H9 (cell line): Measurements from ENCODE around the gene PGBD4. TPM values are rescaled to one million over a fixed set of nuclear protein-coding genes. Genes with fewer than 3 reads are reported as not detected.

Experiments
- DNase-seq: peaks from one replicate; pipeline ENCODE4 v3.0.0-alpha.2; 2017
- H2AFZ ChIP-seq: one replicate; pipeline ENCODE4 v1.6.1; 2013; ENCODE audit warnings: mild to moderate bottlenecking, low read length, control low read depth, moderate library complexity
- H2AK5ac ChIP-seq: 2 replicates; pipeline ENCODE4 v1.6.1; 2013; ENCODE audit warnings: low read length, control low read depth, mixed read lengths; ENCODE audit not compliant: insufficient read length
- H2BK120ac ChIP-seq: one replicate; pipeline ENCODE4 v1.6.1; 2013; ENCODE audit warnings: low read depth, mild to moderate bottlenecking, low read length, control low read depth, inconsistent platforms; ENCODE audit not compliant: poor library complexity, severe bottlenecking
- H2BK12ac ChIP-seq: 2 replicates; pipeline ENCODE4 v1.6.1; 2013; ENCODE audit warnings: low read length, control low read depth, mixed read lengths, low read depth; ENCODE audit not compliant: insufficient read length
- H2BK15ac ChIP-seq: 2 replicates; pipeline ENCODE4 v1.6.1; 2013; ENCODE audit warnings: low read depth, low read length, control low read depth
- H2BK20ac ChIP-seq: one replicate; pipeline ENCODE4 v1.6.1; 2013; ENCODE audit warnings: low read depth, mild to moderate bottlenecking, low read length, control low read depth, inconsistent platforms; ENCODE audit not compliant: poor library complexity, severe bottlenecking
- H2BK5ac ChIP-seq: 2 replicates; pipeline ENCODE4 v1.6.1; 2013; ENCODE audit warnings: low read length, control low read depth, mixed read lengths; ENCODE audit not compliant: insufficient read length
- H3K14ac ChIP-seq: 2 replicates; pipeline ENCODE4 v1.6.1; 2013; ENCODE audit warnings: low read length, control low read depth; ENCODE audit not compliant: insufficient read depth
- H3K18ac ChIP-seq: 2 replicates; pipeline ENCODE4 v1.6.1; 2013; ENCODE audit warnings: low read depth, mild to moderate bottlenecking, mixed read lengths, low read length, control low read depth; ENCODE audit not compliant: insufficient read length
- H3K23ac ChIP-seq: 2 replicates; pipeline ENCODE4 v1.6.1; 2013; ENCODE audit warnings: low read length, control low read depth, mixed read lengths, low read depth; ENCODE audit not compliant: insufficient read length
- H3K23me2 ChIP-seq: 2 replicates; pipeline ENCODE4 v1.6.1; 2013; ENCODE audit warnings: low read depth, mild to moderate bottlenecking, mixed read lengths, low read length, control low read depth; ENCODE audit not compliant: insufficient read length, poor library complexity, severe bottlenecking
- H3K27ac ChIP-seq: 2 replicates; pipeline ENCODE4 v1.5.1; 2013; ENCODE audit warnings: low read length, control low read depth, mixed read lengths, low read depth; ENCODE audit not compliant: insufficient read length
- H3K27me3 ChIP-seq: 2 replicates; pipeline ENCODE4 v1.6.1; 2013; ENCODE audit warnings: low read length, control low read depth, inconsistent platforms; ENCODE audit not compliant: insufficient read depth
- H3K4ac ChIP-seq: 2 replicates; pipeline ENCODE4 v1.6.1; 2013; ENCODE audit warnings: low read depth, mild to moderate bottlenecking, control low read depth, inconsistent platforms, low read length, moderate library complexity
- H3K4me1 ChIP-seq: 2 replicates; pipeline ENCODE4 v1.6.1; 2013; ENCODE audit warnings: low read length, control low read depth, inconsistent platforms; ENCODE audit not compliant: insufficient read depth
- H3K4me2 ChIP-seq: 2 replicates; pipeline ENCODE4 v1.6.1; 2013; ENCODE audit warnings: low read length, control low read depth, mixed read lengths; ENCODE audit not compliant: insufficient read length, insufficient read depth
- H3K56ac ChIP-seq: 2 replicates; pipeline ENCODE4 v1.6.1; 2013; ENCODE audit warnings: low read depth, mild to moderate bottlenecking, mixed read lengths, low read length, control low read depth; ENCODE audit not compliant: insufficient read length
- H3K79me1 ChIP-seq: 2 replicates; pipeline ENCODE4 v1.6.1; 2013; ENCODE audit warnings: low read depth, mild to moderate bottlenecking, moderate library complexity, low read length, control low read depth, inconsistent platforms; ENCODE audit not compliant: insufficient read depth, poor library complexity, severe bottlenecking
- H3K79me2 ChIP-seq: 2 replicates; pipeline ENCODE4 v1.6.1; 2013; ENCODE audit warnings: low read length, control low read depth, inconsistent platforms; ENCODE audit not compliant: insufficient read depth
- H3K9ac ChIP-seq: 2 replicates; pipeline ENCODE4 v1.6.1; 2013; ENCODE audit warnings: low read length, control low read depth, mixed read lengths; ENCODE audit not compliant: insufficient read length; ENCODE audit errors: extremely low read depth
- H3K9me3 ChIP-seq: one replicate; pipeline ENCODE4 v1.6.1; 2013; ENCODE audit warnings: low read depth, low read length, inconsistent platforms; ENCODE audit not compliant: control insufficient read depth
- H3T11ph ChIP-seq: one replicate; pipeline ENCODE4 v1.6.1; 2013; ENCODE audit warnings: mild to moderate bottlenecking, low read length, control low read depth, inconsistent platforms
- H4K20me1 ChIP-seq: one replicate; pipeline ENCODE4 v1.6.1; 2013; ENCODE audit not compliant: control insufficient read depth, insufficient read length, insufficient read depth
- H4K5ac ChIP-seq: 2 replicates; pipeline ENCODE4 v1.6.1; 2013; ENCODE audit warnings: low read depth, mild to moderate bottlenecking, mixed read lengths, low read length, control low read depth; ENCODE audit not compliant: insufficient read length
- H4K8ac ChIP-seq: replicated peaks from 2 replicates; pipeline ENCODE4 v1.6.1; 2013; ENCODE audit warnings: low read length, control low read depth, mixed read lengths, low read depth; ENCODE audit not compliant: insufficient read length
- H4K91ac ChIP-seq: 2 replicates; pipeline ENCODE4 v1.6.1; 2013; ENCODE audit warnings: low read depth, mild to moderate bottlenecking, moderate library complexity, mixed read lengths, low read length, control low read depth; ENCODE audit not compliant: insufficient read length
- H3K27ac Mint-ChIP-seq, 3 experiments: 2 replicates in 2 of 3; 3 replicates in 1 of 3; pipeline ENCODE4 v1.8.0; 2020 to 2021; ENCODE audit warnings: mixed read lengths in 3 of 3, mild to moderate bottlenecking in 1 of 3, moderate library complexity in 1 of 3
- H3K27me3 Mint-ChIP-seq: 2 replicates; pipeline ENCODE4 v1.8.0; 2021; ENCODE audit warnings: low read depth, mild to moderate bottlenecking, moderate library complexity, mixed read lengths
- H3K36me3 Mint-ChIP-seq, 3 experiments: 2 replicates in 2 of 3; 3 replicates in 1 of 3; pipeline ENCODE4 v1.8.0; 2020 to 2021; ENCODE audit warnings: low read depth in 3 of 3, mixed read lengths in 3 of 3; ENCODE audit not compliant: insufficient read depth in 1 of 3
- H3K4me1 Mint-ChIP-seq, 2 experiments: 2 replicates each; pipeline ENCODE4 v1.8.0; 2020; ENCODE audit warnings: mixed read lengths in 2 of 2
- H3K4me3 Mint-ChIP-seq, 2 experiments: 2 replicates in 1 of 2; 3 replicates in 1 of 2; pipeline ENCODE4 v1.8.0; 2020 to 2021; ENCODE audit warnings: mild to moderate bottlenecking in 2 of 2, mixed read lengths in 2 of 2, moderate library complexity in 1 of 2
- H3K9me3 Mint-ChIP-seq, 2 experiments: 2 replicates in 1 of 2; 3 replicates in 1 of 2; pipeline ENCODE4 v1.8.0; 2020; ENCODE audit warnings: mild to moderate bottlenecking in 2 of 2, mixed read lengths in 2 of 2, moderate library complexity in 1 of 2
- CTCF ChIP-seq: fragments of 200-600 bp; sonication (generic); conservative IDR thresholded peaks from 3 replicates; pipeline ENCODE4 v1.8.0; 2021; ENCODE audit warnings: antibody characterized with exemption, mild to moderate bottlenecking
- WGBS: extraction: QIAGEN DNeasy Blood & Tissue Kit; methylation state at CpG from one replicate; pipeline ENCODE4 v1.1.7; 2013; ENCODE audit warnings: missing lambda C conversion rate, low lambda C conversion rate, mixed read lengths; ENCODE audit not compliant: insufficient read length; ENCODE audit errors: extremely low coverage; 5-methylcytosine and 5-hydroxymethylcytosine counted together
- total RNA-seq: library from RNA; stranded (reverse); gene quantifications from 2 replicates; pipeline ENCODE4 v1.2.1, GENCODE V29; 2021

The PGBD4 gene
- total RNA-seq, 1 experiment from 2014 or later, result 1.2 TPM

GRCh38 chr15:34064438-34064837 is 37.4 kb upstream of the PGBD4 start:
- Mint-ChIP-seq H3K36me3 (no peaks in the 10 kb centered on the region), H3K4me3 (no peak overlapping the region), H3K4me1 (no peaks in the 10 kb centered on the region), H3K27ac (no peak overlapping the region), H3K27me3 (no peaks in the 10 kb centered on the region), H3K9me3 (no peaks in the 10 kb centered on the region)
- H3T11ph ChIP-seq, result no peak overlapping the region
- H3K9me3 ChIP-seq, result no peaks in the 10 kb centered on the region
- no peak overlapping the region for H2BK5ac ChIP-seq
- H3K4ac ChIP-seq, result no peak overlapping the region
- H2BK20ac ChIP-seq, result no peak overlapping the region
- H2AK5ac ChIP-seq, result no peak overlapping the region
- no peak overlapping the region for H3K56ac ChIP-seq
- no peak for TF ChIP-seq CTCF
- H4K20me1 ChIP-seq, result no peaks in the 10 kb centered on the region
- no peak overlapping the region for H2AFZ ChIP-seq
- no peaks in the 10 kb centered on the region for H3K4me1 ChIP-seq
- H2BK12ac ChIP-seq, result no peak overlapping the region
- H4K8ac ChIP-seq, result no peak overlapping the region
- no peaks in the 10 kb centered on the region for H3K27me3 ChIP-seq
- H3K9ac ChIP-seq, result no peak overlapping the region
- no peaks in the 10 kb centered on the region for H3K79me2 ChIP-seq
- no peak overlapping the region for H3K27ac ChIP-seq
- no peak overlapping the region for H4K91ac ChIP-seq
- no peak overlapping the region for H3K4me2 ChIP-seq
- no peak for DNase-seq
- H4K5ac ChIP-seq, result no peak overlapping the region
- no peak overlapping the region for H3K18ac ChIP-seq
- H2BK15ac ChIP-seq, result no peak overlapping the region
- no CpG with 5 or more reads among the region's 1 CpG for WGBS
- no peak overlapping the region for H3K23ac ChIP-seq
- H3K23me2 ChIP-seq, result no peaks in the 10 kb centered on the region
- H2BK120ac ChIP-seq, result no peak overlapping the region
- no peaks in the 10 kb centered on the region for H3K79me1 ChIP-seq
- no peak overlapping the region for H3K14ac ChIP-seq
